Mesenchymal stem cell (in vitro differentiated cells and primary cell): ENCODE results near the gene TNFRSF12A.

Source experiments
- DNase-seq: peaks from one replicate; pipeline ENCODE4 v3.0.0-alpha.2; 2013
- H2AFZ ChIP-seq: one replicate; pipeline ENCODE4 v1.6.1; 2013; ENCODE audit warnings: low read depth, mild to moderate bottlenecking, control low read depth, inconsistent platforms, low read length, moderate library complexity
- H2AK5ac ChIP-seq: 2 replicates; pipeline ENCODE4 v1.6.1; 2013; ENCODE audit warnings: low read length, moderate library complexity, mild to moderate bottlenecking, inconsistent platforms; ENCODE audit not compliant: severe bottlenecking
- H2BK120ac ChIP-seq: one replicate; pipeline ENCODE4 v1.6.1; 2013; ENCODE audit warnings: low read depth, mild to moderate bottlenecking, inconsistent platforms, low read length, moderate library complexity
- H2BK12ac ChIP-seq, 2 experiments: one replicate each; pipeline ENCODE4 v1.6.1; 2013; ENCODE audit warnings: inconsistent platforms in 2 of 2, low read length in 2 of 2, mild to moderate bottlenecking in 2 of 2, moderate library complexity in 2 of 2, control low read depth in 1 of 2
- H2BK15ac ChIP-seq: one replicate; pipeline ENCODE4 v1.6.1; 2013; ENCODE audit warnings: mild to moderate bottlenecking, low read depth, inconsistent platforms; ENCODE audit not compliant: poor library complexity, severe bottlenecking
- H2BK5ac ChIP-seq: 2 replicates; pipeline ENCODE4 v1.6.1; 2013; ENCODE audit warnings: low read depth, mild to moderate bottlenecking, low read length, control low read depth, inconsistent platforms; ENCODE audit not compliant: poor library complexity, severe bottlenecking
- H3K14ac ChIP-seq, 2 experiments: one replicate each; pipeline ENCODE4 v1.6.1; 2013; ENCODE audit warnings: inconsistent platforms in 2 of 2, low read length in 2 of 2, control low read depth in 1 of 2, mild to moderate bottlenecking in 1 of 2, moderate library complexity in 1 of 2
- H3K18ac ChIP-seq, 2 experiments: one replicate each; pipeline ENCODE4 v1.6.1; 2013; ENCODE audit warnings: inconsistent platforms in 2 of 2, low read length in 2 of 2, control low read depth in 1 of 2, low read depth in 1 of 2, mild to moderate bottlenecking in 1 of 2
- H3K23ac ChIP-seq, 2 experiments: one replicate each; pipeline ENCODE4 v1.6.1; 2013; ENCODE audit warnings: inconsistent platforms in 2 of 2, low read length in 2 of 2, mild to moderate bottlenecking in 2 of 2, moderate library complexity in 2 of 2, control low read depth in 1 of 2
- H3K27ac ChIP-seq: 2 replicates; pipeline ENCODE4 v1.5.1; 2013; ENCODE audit warnings: mild to moderate bottlenecking, moderate library complexity, low read length, control low read depth, inconsistent platforms; ENCODE audit not compliant: poor library complexity, severe bottlenecking
- H3K27me3 ChIP-seq, 2 experiments: 2 replicates each; pipeline versions ENCODE4 v1.6.1 to v1.7.0; 2013; ENCODE audit warnings: low read length in 2 of 2, mild to moderate bottlenecking in 2 of 2, moderate library complexity in 2 of 2, control low read depth in 1 of 2, inconsistent platforms in 1 of 2; ENCODE audit not compliant: control insufficient read depth in 1 of 2, insufficient read depth in 1 of 2
- H3K36me3 ChIP-seq, 2 experiments: 2 replicates each; pipeline versions ENCODE4 v1.6.1 to v1.7.0; 2013; ENCODE audit warnings: low read length in 2 of 2, control low read depth in 1 of 2, inconsistent platforms in 1 of 2, low read depth in 1 of 2, mild to moderate bottlenecking in 1 of 2; ENCODE audit not compliant: insufficient read depth in 2 of 2, control insufficient read depth in 1 of 2
- H3K4ac ChIP-seq, 2 experiments: one replicate each; pipeline ENCODE4 v1.6.1; 2013; ENCODE audit warnings: inconsistent platforms in 2 of 2, low read length in 2 of 2, mild to moderate bottlenecking in 2 of 2, moderate library complexity in 2 of 2, control low read depth in 1 of 2, low read depth in 1 of 2
- H3K4me1 ChIP-seq: 2 replicates; pipeline ENCODE4 v1.6.1; 2013; ENCODE audit warnings: low read depth, low read length, control low read depth; ENCODE audit not compliant: control insufficient read depth, insufficient read depth
- H3K4me2 ChIP-seq: 2 replicates; pipeline ENCODE4 v1.6.1; 2013; ENCODE audit warnings: low read length, mild to moderate bottlenecking, inconsistent platforms; ENCODE audit not compliant: poor library complexity, severe bottlenecking
- H3K4me3 ChIP-seq, 2 experiments: 2 replicates each; pipeline versions ENCODE4 v1.5.1 to v1.7.0; 2013; ENCODE audit warnings: low read length in 2 of 2, mild to moderate bottlenecking in 2 of 2, control low read depth in 1 of 2, low read depth in 1 of 2; ENCODE audit not compliant: insufficient read depth in 1 of 2
- H3K79me1 ChIP-seq: replicated peaks from 2 replicates; pipeline ENCODE4 v1.6.1; 2013; ENCODE audit warnings: mild to moderate bottlenecking, control low read depth, low read length, inconsistent platforms; ENCODE audit not compliant: poor library complexity, severe bottlenecking
- H3K9ac ChIP-seq: 2 replicates; pipeline ENCODE4 v1.7.0; 2013; ENCODE audit warnings: mild to moderate bottlenecking, low read length, moderate library complexity
- H3K9me3 ChIP-seq: 2 replicates; pipeline ENCODE4 v1.7.0; 2013; ENCODE audit warnings: mild to moderate bottlenecking, low read length; ENCODE audit not compliant: control insufficient read depth
- H4K8ac ChIP-seq: one replicate; pipeline ENCODE4 v1.6.1; 2013; ENCODE audit warnings: inconsistent platforms, mild to moderate bottlenecking, low read length, moderate library complexity
- H4K91ac ChIP-seq: one replicate; pipeline ENCODE4 v1.6.1; 2013; ENCODE audit warnings: mild to moderate bottlenecking, low read length, inconsistent platforms
- WGBS: methylation state at CpG from one replicate; pipeline ENCODE4 v1.1.7; 2013; ENCODE audit warnings: mixed read lengths; 5-methylcytosine and 5-hydroxymethylcytosine counted together

TNFRSF12A gene

GRCh38 chr16:2975161-2975795 is 44.9 kb upstream of the TNFRSF12A start:
- Histone ChIP-seq H3K18ac (no peak overlapping the region), H3K36me3 (peaks cover 0 to 52% of the 10 kb centered on the region in 2 experiments), H2AK5ac (no peak overlapping the region), H3K79me1 (peaks cover 21% of the 10 kb centered on the region), H4K8ac (no peak overlapping the region), H3K14ac (no peak overlapping the region), H2BK12ac (no peak overlapping the region), H3K9me3 (no peaks in the 10 kb centered on the region), H2BK15ac (no peak overlapping the region), H2BK5ac (no peak overlapping the region), H2BK120ac (no peak overlapping the region), H3K27ac (no peak overlapping the region), H3K4me1 (peaks cover 33% of the 10 kb centered on the region), H4K91ac (no peak overlapping the region), H3K9ac (no peak overlapping the region), H3K27me3 (no peaks in the 10 kb centered on the region), H3K23ac (no peak overlapping the region), H2AFZ (no peak overlapping the region), H3K4me3 (no peak overlapping the region), H3K4me2 (no peak overlapping the region), H3K4ac (no peak overlapping the region)
- DNase-seq = no peak
- 96% methylated on average over 28 of the region's 28 CpGs for WGBS

- H2BK12ac ChIP-seq = no peak overlapping the region
- WGBS = 96% methylated on average over 7 of the region's 7 CpGs
- no peak overlapping the region for H3K9ac ChIP-seq
- no peak overlapping the region for H2AFZ ChIP-seq
- H4K91ac ChIP-seq = no peak overlapping the region
- peak overlapping the region; percentile 7 for H4K8ac ChIP-seq
- no peak overlapping the region for H3K18ac ChIP-seq
- no peak overlapping the region for H3K4me3 ChIP-seq
- no peak overlapping the region for H3K27ac ChIP-seq
- H3K4ac ChIP-seq = no peak overlapping the region
- H3K4me1 ChIP-seq = peaks cover 30% of the 10 kb centered on the region
- no peak overlapping the region for H2AK5ac ChIP-seq
- H3K4me2 ChIP-seq = no peak overlapping the region
- peaks cover 20% of the 10 kb centered on the region for H3K79me1 ChIP-seq
- no peak overlapping the region for H3K14ac ChIP-seq
- H3K23ac ChIP-seq = no peak overlapping the region
- H2BK120ac ChIP-seq = no peak overlapping the region
- DNase-seq = no peak
- H3K27me3 ChIP-seq = no peaks in the 10 kb centered on the region
- no peak overlapping the region for H2BK15ac ChIP-seq
- no peak overlapping the region for H2BK5ac ChIP-seq
- no peaks in the 10 kb centered on the region for H3K9me3 ChIP-seq
- peaks cover 0 to 50% of the 10 kb centered on the region in 2 experiments for H3K36me3 ChIP-seq
Observed at GRCh38 chr16:2976201-2976600, 44.0 kb upstream of the TNFRSF12A start.

- H3K23ac ChIP-seq = no peak overlapping the region
- DNase-seq = no peak
- no peak overlapping the region for H3K9ac ChIP-seq
- H3K27ac ChIP-seq = no peak overlapping the region
- no peak overlapping the region for H2BK120ac ChIP-seq
- WGBS = 98% methylated on average over 15 of the region's 15 CpGs
- H3K4ac ChIP-seq = no peak overlapping the region
- H3K27me3 ChIP-seq = no peaks in the 10 kb centered on the region
- H3K9me3 ChIP-seq = no peaks in the 10 kb centered on the region
- H3K4me1 ChIP-seq = peaks cover 28% of the 10 kb centered on the region
- H2BK15ac ChIP-seq = no peak overlapping the region
- no peak overlapping the region for H2BK12ac ChIP-seq
- no peak overlapping the region for H2AFZ ChIP-seq
- no peak overlapping the region for H3K14ac ChIP-seq
- H3K36me3 ChIP-seq = peaks cover 0 to 46% of the 10 kb centered on the region in 2 experiments
- no peak overlapping the region for H4K8ac ChIP-seq
- peaks cover 20% of the 10 kb centered on the region for H3K79me1 ChIP-seq
- H3K4me3 ChIP-seq = no peak overlapping the region
- H3K4me2 ChIP-seq = no peak overlapping the region
- no peak overlapping the region for H3K18ac ChIP-seq
- H2AK5ac ChIP-seq = no peak overlapping the region
- H2BK5ac ChIP-seq = no peak overlapping the region
- no peak overlapping the region for H4K91ac ChIP-seq
Observed at GRCh38 chr16:2976673-2977072, 43.5 kb upstream of the TNFRSF12A start.

- no peak overlapping the region for H3K14ac ChIP-seq
- H3K27ac ChIP-seq = no peak overlapping the region
- no peaks in the 10 kb centered on the region for H3K9me3 ChIP-seq
- H3K36me3 ChIP-seq = peaks cover 0 to 38% of the 10 kb centered on the region in 2 experiments
- 97% methylated on average over 6 of the region's 6 CpGs for WGBS
- H2BK5ac ChIP-seq = no peak overlapping the region
- H2AK5ac ChIP-seq = no peak overlapping the region
- no peak overlapping the region for H2BK15ac ChIP-seq
- peaks cover 20% of the 10 kb centered on the region for H3K79me1 ChIP-seq
- no peak overlapping the region for H2BK12ac ChIP-seq
- H2BK120ac ChIP-seq = no peak overlapping the region
- no peak overlapping the region for H2AFZ ChIP-seq
- no peak overlapping the region for H3K4me2 ChIP-seq
- peaks cover 28% of the 10 kb centered on the region for H3K4me1 ChIP-seq
- peak overlapping the region; percentile 66 for H4K91ac ChIP-seq
- no peak overlapping the region for H3K23ac ChIP-seq
- no peak overlapping the region for H4K8ac ChIP-seq
- no peaks in the 10 kb centered on the region for H3K27me3 ChIP-seq
- no peak overlapping the region for H3K9ac ChIP-seq
- H3K4ac ChIP-seq = no peak overlapping the region
- no peak for DNase-seq
- no peak overlapping the region for H3K18ac ChIP-seq
- no peak overlapping the region for H3K4me3 ChIP-seq
Observed at GRCh38 chr16:2977440-2977839, 42.7 kb upstream of the TNFRSF12A start.
